ENCODE data around the gene DST.

DNA sequence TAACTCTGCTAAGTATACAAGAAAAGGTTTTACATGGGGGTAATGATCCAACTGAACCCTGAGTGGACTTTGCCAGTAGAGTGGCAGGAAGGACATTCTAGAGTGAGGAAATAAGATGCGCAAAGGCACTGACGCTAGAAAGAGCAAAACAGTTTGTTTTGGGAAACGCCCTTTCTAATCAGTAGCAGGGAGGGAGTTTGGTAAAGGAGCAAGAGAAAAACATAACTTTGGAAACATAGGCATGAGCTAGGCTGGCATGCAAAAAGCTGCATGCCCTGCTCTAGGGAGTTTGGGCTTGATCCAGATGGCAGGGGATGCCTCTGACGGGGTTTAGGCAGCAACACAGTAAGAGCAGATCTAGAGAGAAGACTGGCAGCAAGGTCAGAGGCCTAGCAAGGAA, 135.2 kb downstream of the DST start:
- TF ChIP-seq EP300 (IDR thresholded peaks at IDR 0.05), result no peak
- no peak for TF ChIP-seq CTCF (IDR thresholded peaks at IDR 0.05)
- no peak for TF ChIP-seq POLR2A (IDR thresholded peaks at IDR 0.05)
- no peak for TF ChIP-seq POLR2AphosphoS5 (IDR thresholded peaks at IDR 0.05)
